GM19025 (cell line): Measurements from ENCODE around the gene PADI3.

Source experiments
- ATAC-seq: cut with Tn5 transposase; IDR thresholded peaks from one replicate; pipeline ENCODE4 v1.9.1; 2021; ENCODE audit warnings: mild to moderate bottlenecking, low read depth, moderate library complexity; ENCODE audit not compliant: unreplicated experiment

The PADI3 gene

GRCh38 chr1:17264470-17264869, 15.6 kb downstream of the PADI3 start:
- no peak for ATAC-seq

GRCh38 chr1:17265162-17265561, 16.3 kb downstream of the PADI3 start:
- ATAC-seq: no peak

- no peak for ATAC-seq
These were observed 17.1 kb downstream of the PADI3 start for GRCh38 chr1:17265950-17266349.

- no peak for ATAC-seq
These were observed 22.2 kb downstream of the PADI3 start for GRCh38 chr1:17270891-17271765.

GRCh38 chr1:17272066-17272465, 23.2 kb downstream of the PADI3 start:
- ATAC-seq: no peak

- no peak for ATAC-seq
These were observed 23.7 kb downstream of the PADI3 start for GRCh38 chr1:17272646-17273045.

GRCh38 chr1:17273096-17273495, 24.2 kb downstream of the PADI3 start:
- ATAC-seq: no peak

GRCh38 chr1:17274186-17275170, 25.6 kb downstream of the PADI3 start:
- no peak for ATAC-seq

- no peak for ATAC-seq
These were observed 27.7 kb downstream of the PADI3 start for GRCh38 chr1:17276568-17276967.

- no peak for ATAC-seq
These were observed 28.7 kb downstream of the PADI3 start for GRCh38 chr1:17277511-17278159.

- ATAC-seq: no peak
These were observed 30.3 kb downstream of the PADI3 start for GRCh38 chr1:17278996-17279830.

- no peak for ATAC-seq
These were observed 31.5 kb downstream of the PADI3 start for GRCh38 chr1:17280436-17280835.

GRCh38 chr1:17280894-17281293, 32.0 kb downstream of the PADI3 start:
- ATAC-seq: no peak

- no peak for ATAC-seq
These were observed 32.9 kb downstream of the PADI3 start for GRCh38 chr1:17281775-17282181.

- ATAC-seq: no peak
These were observed 33.9 kb downstream of the PADI3 start for GRCh38 chr1:17282836-17283235.

GRCh38 chr1:17286646-17287045, 37.7 kb downstream of the PADI3 start:
- ATAC-seq: no peak

GRCh38 chr1:17287130-17287776, 38.4 kb downstream of the PADI3 start:
- ATAC-seq: no peak

- no peak for ATAC-seq
These were observed 40.8 kb downstream of the PADI3 start for GRCh38 chr1:17289721-17290120.

- no peak for ATAC-seq
These were observed 41.7 kb downstream of the PADI3 start for GRCh38 chr1:17290553-17290952.
